Karpas-422 (cell line): Measurements from ENCODE around the gene ABHD18. TPM values are rescaled to one million over a fixed set of nuclear protein-coding genes. Genes with fewer than 3 reads are reported as not detected.
"Not testable (repeated sequence)": the region's sequence is repeated elsewhere in the genome, so short reads cannot be mapped to it uniquely, and the experiment has no call there.

Experiments used
- DNase-seq: peaks from one replicate; pipeline ENCODE4 v3.0.0-alpha.2; 2015
- H2AFZ ChIP-seq: fragments of 200-600 bp; sonication (generic); 2 replicates; pipeline ENCODE4 v1.6.1; 2014; ENCODE audit warnings: antibody characterized with exemption, low read length, mixed read lengths
- H3K27ac ChIP-seq: fragments of 200-600 bp; sonication (generic); 2 replicates; pipeline ENCODE4 v1.5.1; 2014; ENCODE audit warnings: mild to moderate bottlenecking, low read length, moderate library complexity
- H3K27me3 ChIP-seq: fragments of 200-600 bp; sonication (generic); 2 replicates; pipeline ENCODE4 v1.6.1; 2014; ENCODE audit warnings: low read length, mixed read lengths
- H3K36me3 ChIP-seq: fragments of 200-600 bp; sonication (generic); 2 replicates; pipeline ENCODE4 v1.6.1; 2014; ENCODE audit warnings: low read length, mixed read lengths; ENCODE audit not compliant: insufficient read depth
- H3K4me1 ChIP-seq: fragments of 200-600 bp; sonication (generic); 2 replicates; pipeline ENCODE4 v1.6.1; 2014; ENCODE audit warnings: mild to moderate bottlenecking, low read length, mixed read lengths
- H3K4me2 ChIP-seq: fragments of 200-600 bp; sonication (generic); 2 replicates; pipeline ENCODE4 v1.6.1; 2014; ENCODE audit warnings: low read length, low read depth, mild to moderate bottlenecking; ENCODE audit not compliant: poor library complexity, severe bottlenecking
- H3K4me3 ChIP-seq: fragments of 200-600 bp; sonication (generic); 2 replicates; pipeline ENCODE4 v1.5.1; 2014; ENCODE audit warnings: mild to moderate bottlenecking, antibody characterized with exemption, low read length, mixed read lengths
- H3K79me2 ChIP-seq: fragments of 200-600 bp; sonication (generic); 2 replicates; pipeline ENCODE4 v1.6.1; 2014; ENCODE audit warnings: mild to moderate bottlenecking, low read length, mixed read lengths
- H3K9ac ChIP-seq: fragments of 200-600 bp; sonication (generic); 2 replicates; pipeline ENCODE4 v1.6.0; 2014; ENCODE audit warnings: low read length
- H3K9me2 ChIP-seq: fragments of 200-600 bp; sonication (generic), shearing (Covaris generic); replicated peaks from 2 replicates; pipeline ENCODE4 v1.6.0; 2014; ENCODE audit warnings: mild to moderate bottlenecking, low read length, moderate library complexity; ENCODE audit not compliant: insufficient read depth
- H3K9me3 ChIP-seq: fragments of 300-700, 200-600 bp; sonication (generic); 2 replicates; pipeline ENCODE4 v1.6.1; 2014; ENCODE audit warnings: low read length, mixed read lengths
- H4K20me1 ChIP-seq: fragments of 200-600 bp; sonication (generic); 2 replicates; pipeline ENCODE4 v1.6.1; 2014; ENCODE audit warnings: mild to moderate bottlenecking, antibody characterized with exemption, low read length, low read depth; ENCODE audit not compliant: insufficient read depth
- total RNA-seq: library from RNA; depleted of rRNA; stranded (reverse); fragments of >200 nt; shearing (Covaris generic); gene quantifications from 2 replicates; pipeline ENCODE4 v1.2.3, GENCODE V29; 2014; ENCODE audit warnings: low replicate concordance

The ABHD18 gene
- total RNA-seq, 1 experiment from 2014 or later, result 36.6 TPM

GRCh38 chr4:128047019-128047418, 81.8 kb downstream of the ABHD18 start:
- H2AFZ ChIP-seq, H3K36me3 ChIP-seq, H3K4me1 ChIP-seq, H3K27ac ChIP-seq, H3K9me3 ChIP-seq, H3K79me2 ChIP-seq, H4K20me1 ChIP-seq, H3K27me3 ChIP-seq, H3K4me2 ChIP-seq, H3K9ac ChIP-seq, DNase-seq, H3K4me3 ChIP-seq, H3K9me2 ChIP-seq: not testable (repeated sequence)

- H3K27ac ChIP-seq, H3K36me3 ChIP-seq, H3K4me2 ChIP-seq, H3K9ac ChIP-seq, H3K4me3 ChIP-seq, DNase-seq, H2AFZ ChIP-seq, H3K9me3 ChIP-seq, H3K9me2 ChIP-seq, H4K20me1 ChIP-seq, H3K79me2 ChIP-seq, H3K27me3 ChIP-seq, H3K4me1 ChIP-seq: not testable (repeated sequence)
Measured at GRCh38 chr4:128047514-128047913, 82.3 kb downstream of the ABHD18 start.

- H3K27me3 ChIP-seq, H3K79me2 ChIP-seq, H3K27ac ChIP-seq, H3K4me1 ChIP-seq, H3K9ac ChIP-seq, H3K36me3 ChIP-seq, H2AFZ ChIP-seq, H4K20me1 ChIP-seq, H3K9me3 ChIP-seq, H3K9me2 ChIP-seq: not testable (repeated sequence)
- peak; percentile 85 for DNase-seq
- H3K4me2 ChIP-seq, result peak overlapping the region; percentile 72
- H3K4me3 ChIP-seq, result 0 out of 2 replicates have a peak overlapping the region, but pooled peaks have one; percentile 38
Measured at GRCh38 chr4:128051229-128051628, 86.0 kb downstream of the ABHD18 start.

- H3K4me2 ChIP-seq, H3K4me3 ChIP-seq, H2AFZ ChIP-seq, H3K27me3 ChIP-seq, H4K20me1 ChIP-seq, H3K9me2 ChIP-seq, H3K9ac ChIP-seq, H3K36me3 ChIP-seq, DNase-seq, H3K9me3 ChIP-seq, H3K27ac ChIP-seq, H3K4me1 ChIP-seq, H3K79me2 ChIP-seq: not testable (repeated sequence)
Measured at GRCh38 chr4:128054907-128055306, 89.7 kb downstream of the ABHD18 start.

GRCh38 chr4:128055441-128056206, 90.4 kb downstream of the ABHD18 start:
- peaks cover 15% of the 10 kb centered on the region for H3K4me1 ChIP-seq
- H3K4me2 ChIP-seq, H3K9ac ChIP-seq, H3K27ac ChIP-seq, DNase-seq, H3K9me2 ChIP-seq, H4K20me1 ChIP-seq, H3K36me3 ChIP-seq, H3K79me2 ChIP-seq, H3K9me3 ChIP-seq, H3K27me3 ChIP-seq, H3K4me3 ChIP-seq, H2AFZ ChIP-seq: not testable (repeated sequence)

GRCh38 chr4:128056396-128056795, 91.2 kb downstream of the ABHD18 start:
- no peak overlapping the region for H3K9ac ChIP-seq
- DNase-seq, result no peak
- H3K9me2 ChIP-seq, result no peaks in the 10 kb centered on the region
- peaks cover 11% of the 10 kb centered on the region for H3K4me1 ChIP-seq
- H3K36me3 ChIP-seq, result no peaks in the 10 kb centered on the region
- H3K27me3 ChIP-seq, result no peaks in the 10 kb centered on the region
- H3K27ac ChIP-seq, result no peak overlapping the region
- H3K79me2 ChIP-seq, result peaks cover 10% of the 10 kb centered on the region
- no peaks in the 10 kb centered on the region for H4K20me1 ChIP-seq
- no peak overlapping the region for H3K4me2 ChIP-seq
- H3K4me3 ChIP-seq, result no peak overlapping the region
- no peaks in the 10 kb centered on the region for H3K9me3 ChIP-seq
- no peak overlapping the region for H2AFZ ChIP-seq

- Histone ChIP-seq H3K4me1 (peaks cover 29% of the 10 kb centered on the region), H3K4me2 (peak overlapping the region; percentile 96), H3K36me3 (no peaks in the 10 kb centered on the region), H3K27ac (peak overlapping the region; percentile 81), H3K9me2 (no peaks in the 10 kb centered on the region), H3K27me3 (no peaks in the 10 kb centered on the region), H3K4me3 (peak overlapping the region; percentile 78), H3K9ac (peak overlapping the region; percentile 86), H3K79me2 (peaks cover 48% of the 10 kb centered on the region), H3K9me3 (no peaks in the 10 kb centered on the region), H2AFZ (peak overlapping the region; percentile 92), H4K20me1 (no peaks in the 10 kb centered on the region)
- no peak for DNase-seq
Measured at GRCh38 chr4:128060121-128060698, 95.0 kb downstream of the ABHD18 start.

- Histone ChIP-seq H3K4me2 (peak within 1 kb of the TSS; percentile 96), H3K9me3 (no peaks in the 10 kb centered on the region), H4K20me1 (no peaks in the 10 kb centered on the region), H3K27me3 (no peaks in the 10 kb centered on the region), H3K79me2 (peaks cover 56% of the 10 kb centered on the region), H3K4me3 (peak within 1 kb of the TSS; percentile 78), H3K9ac (peak within 1 kb of the TSS; percentile 86), H3K36me3 (no peaks in the 10 kb centered on the region), H3K4me1 (peaks cover 29% of the 10 kb centered on the region), H3K27ac (peak within 1 kb of the TSS; percentile 81), H2AFZ (peak within 1 kb of the TSS; percentile 92), H3K9me2 (no peaks in the 10 kb centered on the region)
- peak; percentile 100 for DNase-seq
Measured at GRCh38 chr4:128060699-128061565, 95.7 kb downstream of the ABHD18 start, which contains the start of gene LARP1B. LARP1B (plus strand) TSS chr4:128061312; CDS start chr4:128074952, 13,640 bp downstream.
